DND-41 (cell line): Measurements from ENCODE around the gene ADK.

ENCODE experiments used
- CTCF ChIP-seq: IDR thresholded peaks from 2 replicates; pipeline ENCODE4 v1.5.1; 2012; ENCODE audit warnings: borderline replicate concordance, low read length, moderate library complexity, mild to moderate bottlenecking; ENCODE audit not compliant: poor library complexity, severe bottlenecking; ENCODE audit errors: extremely low read depth
- EZH2 ChIP-seq: IDR thresholded peaks from 3 replicates; pipeline ENCODE4 v1.6.1; 2012; ENCODE audit warnings: borderline replicate concordance, low read depth, mild to moderate bottlenecking, moderate library complexity, low read length, inconsistent platforms; ENCODE audit not compliant: severe bottlenecking

DNA sequence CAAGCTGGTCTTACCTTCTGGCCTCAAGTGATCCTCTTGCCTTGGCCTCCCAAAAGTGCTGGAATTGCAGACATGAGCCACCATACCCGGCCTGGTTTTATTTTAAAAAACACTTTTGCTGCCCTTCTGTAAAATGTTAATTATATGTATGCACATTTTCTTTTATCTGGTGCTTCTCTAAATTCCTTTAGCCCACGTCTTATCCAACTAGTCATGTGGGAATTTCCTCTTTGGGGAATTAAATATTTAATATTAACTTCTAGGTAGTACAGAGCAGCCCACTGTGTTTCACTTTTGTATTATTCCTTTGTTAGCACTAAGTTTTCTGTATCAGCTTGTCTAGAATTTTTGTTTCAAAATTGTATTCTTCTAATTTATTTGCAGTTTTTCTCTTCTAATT, 493.7 kb downstream of the ADK start:
- TF ChIP-seq CTCF (no peak), EZH2 (no peak)
